DOHH2 (cell line): ENCODE data around the gene MAD2L1BP.

ENCODE experiments used
- H3F3A ChIP-seq: fragments of 200-600 bp; sonication (generic), shearing (Covaris generic); 2 replicates; pipeline ENCODE4 v1.6.0; 2016; ENCODE audit warnings: antibody characterized with exemption, mild to moderate bottlenecking; ENCODE audit not compliant: control insufficient read depth, insufficient read depth
- H3K27ac ChIP-seq: fragments of 200-600 bp; sonication (generic); 2 replicates; pipeline ENCODE4 v1.5.1; 2014; ENCODE audit warnings: low read depth, mild to moderate bottlenecking, low read length, moderate library complexity
- H3K27me3 ChIP-seq: fragments of 200-600 bp; sonication (generic); 2 replicates; pipeline ENCODE4 v1.6.1; 2014; ENCODE audit warnings: mild to moderate bottlenecking, low read length, mixed read lengths; ENCODE audit not compliant: control insufficient read depth
- H3K36me3 ChIP-seq: fragments of 200-600 bp; sonication (generic); 2 replicates; pipeline ENCODE4 v1.6.1; 2014; ENCODE audit warnings: mild to moderate bottlenecking, low read length, moderate library complexity, mixed read lengths; ENCODE audit not compliant: control insufficient read depth
- H3K4me1 ChIP-seq: fragments of 200-600 bp; sonication (generic); 2 replicates; pipeline ENCODE4 v1.6.1; 2014; ENCODE audit warnings: mild to moderate bottlenecking, low read length, mixed read lengths; ENCODE audit not compliant: control insufficient read depth
- H3K4me2 ChIP-seq: fragments of 200-600 bp; sonication (generic); 2 replicates; pipeline ENCODE4 v1.6.0; 2014; ENCODE audit warnings: mild to moderate bottlenecking, low read length, moderate library complexity
- H3K4me3 ChIP-seq: fragments of 200-600 bp; sonication (generic); 2 replicates; pipeline ENCODE4 v1.5.1; 2014; ENCODE audit warnings: mild to moderate bottlenecking, low read length, mixed read lengths
- H3K79me2 ChIP-seq: fragments of 200-600 bp; sonication (generic); 2 replicates; pipeline ENCODE4 v1.6.1; 2014; ENCODE audit warnings: mild to moderate bottlenecking, low read length, mixed read lengths; ENCODE audit not compliant: control insufficient read depth
- H3K9me2 ChIP-seq: fragments of 200-600 bp; sonication (generic); replicated peaks from 2 replicates; pipeline ENCODE4 v1.6.1; 2014; ENCODE audit warnings: mild to moderate bottlenecking, low read length, mixed read lengths; ENCODE audit not compliant: control insufficient read depth
- H3K9me3 ChIP-seq: fragments of 200-600 bp; sonication (generic); 2 replicates; pipeline ENCODE4 v1.6.1; 2014; ENCODE audit warnings: antibody characterized with exemption, low read length, mixed read lengths; ENCODE audit not compliant: control insufficient read depth, insufficient read depth
- H4K20me1 ChIP-seq: fragments of 200-600 bp; sonication (generic); 2 replicates; pipeline ENCODE4 v1.6.0; 2014; ENCODE audit warnings: low read depth, mild to moderate bottlenecking, antibody characterized with exemption, low read length, moderate library complexity; ENCODE audit not compliant: control insufficient read depth, insufficient read depth
- EZH2phosphoT487 ChIP-seq: fragments of 200-600 bp; sonication (generic); IDR thresholded peaks from 2 replicates; pipeline ENCODE4 v1.6.1; 2017; ENCODE audit warnings: borderline replicate concordance, mild to moderate bottlenecking, antibody characterized with exemption, low read length, moderate library complexity, mixed read lengths
- TF ChIP-seq, protein P1 (sequence below): fragments of 200-600 bp; sonication (generic); IDR thresholded peaks from one replicate; pipeline ENCODE4 v1.5.1; 2014; ENCODE audit warnings: antibody characterized with exemption, mild to moderate bottlenecking, low read depth, low read length; ENCODE audit not compliant: poor library complexity, severe bottlenecking

The MAD2L1BP gene

DNA sequence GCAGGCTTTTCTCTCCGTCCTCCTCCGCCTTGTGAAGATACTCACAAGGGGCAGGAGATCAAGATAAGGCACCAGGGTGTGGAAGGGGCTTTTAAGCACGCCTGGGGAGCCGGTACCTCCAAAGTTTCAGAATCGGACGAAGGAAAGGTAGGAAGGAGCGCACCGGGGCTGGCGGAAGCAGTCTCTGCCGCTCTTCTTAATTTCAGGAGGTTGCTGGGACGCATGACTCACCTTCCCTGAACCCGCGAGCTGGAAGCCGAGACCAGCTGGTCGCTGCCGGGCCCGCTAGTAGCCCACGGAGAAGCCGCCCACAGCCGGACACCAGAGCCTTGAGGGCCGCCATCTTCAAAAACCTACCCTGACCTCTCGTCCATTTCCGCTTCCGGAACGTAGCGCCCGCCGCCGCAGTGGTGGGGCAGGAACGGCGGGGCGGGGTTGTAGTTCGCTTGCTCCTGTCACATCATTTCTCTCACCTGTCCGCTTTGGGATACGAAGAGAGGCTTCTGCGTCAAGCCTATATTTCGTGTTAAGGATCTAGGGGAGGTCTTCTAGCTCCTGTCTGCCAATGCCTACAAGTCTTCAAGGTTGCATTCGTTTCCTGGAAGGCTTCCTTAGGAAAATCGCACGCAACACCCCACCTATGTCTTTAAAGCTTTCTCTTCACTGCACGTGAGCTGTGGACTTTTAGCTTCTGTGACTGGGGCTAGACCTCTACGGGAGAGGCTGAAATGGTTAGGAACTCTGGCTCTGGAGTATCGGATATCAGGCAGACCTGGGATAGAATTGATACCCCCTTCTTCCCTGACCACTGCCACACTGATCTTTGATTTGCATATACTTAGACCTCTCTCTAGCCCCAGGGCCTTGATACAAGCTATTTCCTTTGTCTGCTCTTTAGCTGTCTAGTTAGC is 52.1 kb downstream of the MAD2L1BP start, which contains the start of gene MRPS18A:
Gene MRPS18A, minus strand, starts transcription at position 355 of the 911 bp plus-strand sequence. Its CDS starts 12 bp downstream, at position 343.
- TF ChIP-seq EZH2phosphoT487 = no peak
- TF ChIP-seq, protein P1, sequence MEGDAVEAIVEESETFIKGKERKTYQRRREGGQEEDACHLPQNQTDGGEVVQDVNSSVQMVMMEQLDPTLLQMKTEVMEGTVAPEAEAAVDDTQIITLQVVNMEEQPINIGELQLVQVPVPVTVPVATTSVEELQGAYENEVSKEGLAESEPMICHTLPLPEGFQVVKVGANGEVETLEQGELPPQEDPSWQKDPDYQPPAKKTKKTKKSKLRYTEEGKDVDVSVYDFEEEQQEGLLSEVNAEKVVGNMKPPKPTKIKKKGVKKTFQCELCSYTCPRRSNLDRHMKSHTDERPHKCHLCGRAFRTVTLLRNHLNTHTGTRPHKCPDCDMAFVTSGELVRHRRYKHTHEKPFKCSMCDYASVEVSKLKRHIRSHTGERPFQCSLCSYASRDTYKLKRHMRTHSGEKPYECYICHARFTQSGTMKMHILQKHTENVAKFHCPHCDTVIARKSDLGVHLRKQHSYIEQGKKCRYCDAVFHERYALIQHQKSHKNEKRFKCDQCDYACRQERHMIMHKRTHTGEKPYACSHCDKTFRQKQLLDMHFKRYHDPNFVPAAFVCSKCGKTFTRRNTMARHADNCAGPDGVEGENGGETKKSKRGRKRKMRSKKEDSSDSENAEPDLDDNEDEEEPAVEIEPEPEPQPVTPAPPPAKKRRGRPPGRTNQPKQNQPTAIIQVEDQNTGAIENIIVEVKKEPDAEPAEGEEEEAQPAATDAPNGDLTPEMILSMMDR = no peak
- Histone ChIP-seq H3F3A (peaks cover 14% of the 10 kb centered on the region), H3K27me3 (no peaks in the 10 kb centered on the region), H3K36me3 (peaks cover 26% of the 10 kb centered on the region), H3K4me3 (peak within 1 kb of the TSS; percentile 85), H3K4me2 (peak within 1 kb of the TSS; percentile 84), H3K27ac (no peak within 1 kb of the TSS), H3K9me3 (no peaks in the 10 kb centered on the region), H3K4me1 (peaks cover 47% of the 10 kb centered on the region), H3K9me2 (no peaks in the 10 kb centered on the region), H3K79me2 (peaks cover 52% of the 10 kb centered on the region), H4K20me1 (peaks cover 7% of the 10 kb centered on the region)

DNA sequence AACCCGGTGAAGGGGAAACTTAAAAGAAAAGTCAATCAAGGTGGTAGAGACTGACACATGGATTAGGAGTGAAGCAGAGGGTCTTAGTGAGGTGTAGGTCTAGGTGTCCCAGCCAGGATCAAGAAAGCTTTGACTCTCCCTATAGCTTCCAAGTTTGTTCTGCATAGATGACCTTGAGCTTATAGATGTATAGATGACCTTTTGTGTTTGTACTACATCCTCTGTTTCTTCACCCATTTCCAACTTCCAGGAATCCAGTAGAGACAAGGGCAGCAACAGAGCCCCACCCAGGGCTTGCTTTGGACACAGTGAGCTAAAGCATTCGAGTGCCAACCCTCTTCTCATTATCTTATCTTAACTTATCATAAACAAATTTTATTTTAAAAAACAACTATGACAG is 53.8 kb downstream of the MAD2L1BP start:
- Histone ChIP-seq H3K9me3 (no peaks in the 10 kb centered on the region), H3K9me2 (no peaks in the 10 kb centered on the region), H3K36me3 (peaks cover 14% of the 10 kb centered on the region; the same call in 1 of the 2 replicates), H3F3A (peaks cover 12% of the 10 kb centered on the region), H3K27ac (no peak overlapping the region), H3K4me2 (no peak overlapping the region), H3K4me1 (peaks cover 33% of the 10 kb centered on the region), H3K4me3 (no peak overlapping the region), H3K79me2 (peaks cover 35% of the 10 kb centered on the region), H3K27me3 (no peaks in the 10 kb centered on the region), H4K20me1 (0 out of 2 replicates have a peak, but pooled peaks cover 2% of the 10 kb centered on the region)
- TF ChIP-seq, protein P1 = no peak
- TF ChIP-seq EZH2phosphoT487 = no peak
